ENCODE measurements around the gene LRP4. TPM values are rescaled to one million over a fixed set of nuclear protein-coding genes. Genes with fewer than 3 reads are reported as not detected.

Gene LRP4
- total and polyA plus RNA-seq, 2 of the 13 experiments (the other 11 are each of a cell fraction or from before 2014, with no cell fraction given): 4.7 to 13.3 TPM

DNA sequence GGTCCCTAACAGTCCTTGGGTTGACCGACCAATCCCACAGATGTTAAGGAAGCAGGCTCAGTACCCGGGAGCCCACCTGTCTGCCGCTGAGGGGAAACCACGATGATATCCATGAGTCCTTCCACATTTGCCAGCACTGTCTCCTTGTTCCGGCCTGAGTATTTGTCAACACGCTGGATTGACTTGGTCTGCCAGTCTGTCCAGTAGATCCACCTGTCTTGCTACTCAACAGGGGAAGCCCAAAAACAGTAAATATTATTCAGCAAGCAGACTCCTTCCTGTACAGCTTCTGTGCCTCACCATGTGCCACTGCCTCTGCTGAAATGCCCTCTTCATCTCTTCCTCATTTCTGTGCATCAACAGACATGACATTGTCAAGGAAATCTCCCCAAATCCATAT is 49.4 kb downstream of the LRP4 start:
- Histone ChIP-seq H3K36me3 (replicated peaks in 1 of 2; ENCODE audit: control insufficient read depth in 1 of 2, insufficient read depth in 2 of 2, low read length in 2 of 2) (peaks cover 19 to 77% of the 10 kb centered on the region in 2 experiments), H3K27ac (ENCODE audit: extremely low read length, insufficient read depth, low read length) (no peak overlapping the region), H3K9me3 (ENCODE audit: low read length) (no peaks in the 10 kb centered on the region), H3K4me2 (ENCODE audit: low read depth, low read length) (no peak overlapping the region), H2AFZ (ENCODE audit: low read length) (no peak overlapping the region), H4K20me1 (ENCODE audit: insufficient read depth, low read length) (no peaks in the 10 kb centered on the region), H3K27me3 (ENCODE audit: control insufficient read depth in 1 of 2, insufficient read depth in 2 of 2, low read length in 2 of 2) (no peaks in the 10 kb centered on the region; a peak in 1 of 5 replicates), H3K4me1 (ENCODE audit: insufficient read depth, low read length) (no peaks in the 10 kb centered on the region), H3K9ac (ENCODE audit: insufficient read depth, low read depth, low read length) (no peak overlapping the region), H3K79me2 (ENCODE audit: insufficient read depth, low read length) (no peaks in the 10 kb centered on the region), H3K4me3 (replicated peaks in 1 of 3; ENCODE audit: insufficient read depth in 1 of 3, low read depth in 2 of 3, low read length in 3 of 3) (no peak overlapping the region)
- in situ Hi-C loops (cut with HindIII; ENCODE audit: extremely low pct_ligation_motif_present, low pct_unique_long_range_greater_than_20kb): no loop called here
- no peak for DNase-seq (ENCODE audit: low spot score)
- WGBS (ENCODE audit: low lambda C conversion rate): 94% methylated on average over 6 of the region's 6 CpGs
- no peak for FAIRE-seq
- no TSS peak for BruUV-seq (replicated peaks)
- TF ChIP-seq AKAP8 (CRISPR knock-in tag; IDR thresholded peaks at IDR 0.05): no peak
- no peak for TF ChIP-seq EEA1 (CRISPR knock-in tag; IDR thresholded peaks at IDR 0.05; ENCODE audit: borderline replicate concordance)
- TF ChIP-seq TBL1XR1 (IDR thresholded peaks at IDR 0.05; ENCODE audit: borderline replicate concordance, low read length, partially characterized antibody): no peak
- TF ChIP-seq JUNB (CRISPR knock-in tag; IDR thresholded peaks at IDR 0.05; ENCODE audit: borderline replicate concordance): no peak
- CTCF ChIA-PET (ENCODE audit: low intra/inter-chr PET ratio, low total read pairs): no interaction called here
- POLR2A ChIA-PET: no interaction called here
- intact Hi-C loops (cut with micrococcal nuclease; ENCODE audit: unreplicated experiment): no loop called here
- no peak for ATAC-seq

GRCh38 chr11:46865340-46865739 is 53.0 kb downstream of the LRP4 start:
- Histone ChIP-seq H3K36me3 (replicated peaks in 1 of 2; ENCODE audit: control insufficient read depth in 1 of 2, insufficient read depth in 2 of 2, low read length in 2 of 2) (peaks cover 11 to 69% of the 10 kb centered on the region in 2 experiments), H3K4me2 (ENCODE audit: low read depth, low read length) (no peak overlapping the region), H2AFZ (ENCODE audit: low read length) (no peak overlapping the region), H4K20me1 (ENCODE audit: insufficient read depth, low read length) (no peaks in the 10 kb centered on the region), H3K27ac (ENCODE audit: extremely low read length, insufficient read depth, low read length) (no peak overlapping the region), H3K27me3 (ENCODE audit: control insufficient read depth in 1 of 2, insufficient read depth in 2 of 2, low read length in 2 of 2) (no peaks in the 10 kb centered on the region; a peak in 1 of 5 replicates), H3K9ac (ENCODE audit: insufficient read depth, low read depth, low read length) (no peak overlapping the region), H3K4me3 (replicated peaks in 1 of 3; ENCODE audit: insufficient read depth in 1 of 3, low read depth in 2 of 3, low read length in 3 of 3) (no peak overlapping the region), H3K4me1 (ENCODE audit: insufficient read depth, low read length) (no peaks in the 10 kb centered on the region), H3K79me2 (ENCODE audit: insufficient read depth, low read length) (no peaks in the 10 kb centered on the region), H3K9me3 (ENCODE audit: low read length) (no peaks in the 10 kb centered on the region)
- BruUV-seq (replicated peaks): no TSS peak
- intact Hi-C loops (cut with micrococcal nuclease; ENCODE audit: unreplicated experiment) (no loop called here), in situ Hi-C loops (cut with HindIII; ENCODE audit: extremely low pct_ligation_motif_present, low pct_unique_long_range_greater_than_20kb) (no loop called here)
- ATAC-seq: no peak
- POLR2A ChIA-PET: no interaction called here
- FAIRE-seq: no peak
- 98% methylated on average over 2 of the region's 2 CpGs for WGBS (ENCODE audit: low lambda C conversion rate)
- CTCF ChIA-PET (ENCODE audit: low intra/inter-chr PET ratio, low total read pairs): no interaction called here
- DNase-seq (ENCODE audit: low spot score): no peak
- no peak for TF ChIP-seq BRF2 (CRISPR knock-in tag; IDR thresholded peaks at IDR 0.05)
- no peak for TF ChIP-seq HMGXB4 (CRISPR knock-in tag; IDR thresholded peaks at IDR 0.05; ENCODE audit: borderline replicate concordance in 1 of 2, low read depth in 1 of 2)
- TF ChIP-seq PBX2 (CRISPR knock-in tag; IDR thresholded peaks at IDR 0.05): no peak
- TF ChIP-seq ELK4 (CRISPR knock-in tag; IDR thresholded peaks at IDR 0.05; ENCODE audit: borderline replicate concordance): no peak

Data from HepG2 (cell line).